ENCODE results near the gene GALP.
A peak's percentile ranks its signal among the peaks of the same experiment; 100 is the strongest.
"Not testable (repeated sequence)": the region's sequence is repeated elsewhere in the genome, so short reads cannot be mapped to it uniquely, and the experiment has no call there.

Gene GALP

DNA sequence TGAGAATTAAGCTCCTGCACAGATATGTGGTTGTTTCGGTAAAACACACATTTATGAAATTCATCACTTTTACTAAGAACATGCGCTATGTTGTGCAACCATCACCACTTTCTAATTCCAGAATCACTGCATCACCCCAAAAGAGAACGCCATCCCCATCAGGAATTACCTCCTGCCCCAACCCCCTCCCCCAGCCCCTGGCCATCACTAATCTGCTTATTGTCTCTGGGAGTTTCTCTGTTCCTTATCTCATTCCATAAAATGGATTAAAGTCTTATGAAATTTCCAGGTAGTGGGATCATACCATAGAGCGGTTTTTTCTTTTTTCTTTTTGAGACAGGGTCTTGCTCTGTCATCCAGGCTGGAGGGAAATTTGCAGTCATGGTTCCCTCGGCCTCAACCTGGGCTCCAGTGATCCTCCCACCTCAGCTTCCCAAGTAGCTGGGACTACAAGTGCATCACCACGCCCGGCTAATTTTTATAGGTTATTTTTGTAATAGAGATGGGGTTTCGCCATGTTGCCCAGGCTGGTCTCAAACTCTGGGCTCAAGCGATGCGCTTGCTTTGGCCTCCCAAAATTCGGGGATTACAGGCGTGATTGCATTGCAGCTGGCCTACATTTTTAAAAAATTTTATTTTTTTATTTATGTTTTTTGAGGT, 18.3 kb downstream of the GALP start:
- DNase-seq, result no peak

DNA sequence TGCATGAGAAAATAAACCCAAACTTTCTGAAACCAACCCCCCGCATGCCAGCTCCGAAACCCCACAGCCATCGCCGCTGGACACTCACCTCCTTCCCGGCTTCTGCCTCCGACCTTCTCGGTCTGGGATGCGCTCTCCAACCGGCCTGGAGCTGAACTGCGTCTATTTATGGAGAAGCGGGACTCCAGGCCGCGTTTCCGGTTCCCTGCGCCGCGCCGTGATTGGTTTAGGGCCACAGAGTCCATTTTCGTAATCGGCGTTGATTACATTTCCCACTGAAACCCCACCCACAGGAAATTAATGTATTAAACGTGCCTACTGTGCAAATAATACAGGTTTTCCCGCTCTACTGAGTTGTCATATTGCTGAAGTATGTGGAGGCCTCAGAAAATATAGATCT, 21.8 kb downstream of the GALP start, which contains the start of gene ZSCAN5B:
ZSCAN5B (minus strand) TSS at position 138 of the 400 bp plus-strand sequence. CDS start 4,731 bp downstream, outside the sequence.
- DNase-seq, result not testable (repeated sequence)

DNA sequence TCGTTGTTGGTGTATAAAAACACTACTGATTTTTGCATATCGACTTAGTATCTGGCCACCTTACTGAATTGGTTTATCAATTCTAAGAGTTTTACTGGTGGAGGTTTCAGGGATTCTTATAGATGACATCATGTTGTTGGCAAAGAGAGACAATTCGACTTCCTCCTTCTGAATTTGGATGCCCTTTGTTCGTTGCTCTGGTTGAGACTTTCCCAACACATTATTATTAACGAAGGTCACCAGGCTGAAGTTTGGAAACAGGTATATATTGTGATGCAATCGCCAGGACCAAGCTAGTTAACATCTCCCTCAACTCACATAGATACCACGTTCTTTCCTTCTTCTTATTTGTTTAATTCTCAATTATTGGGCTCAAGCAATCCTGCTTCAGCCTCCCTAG, 23.9 kb downstream of the GALP start:
- no peak for DNase-seq

DNA sequence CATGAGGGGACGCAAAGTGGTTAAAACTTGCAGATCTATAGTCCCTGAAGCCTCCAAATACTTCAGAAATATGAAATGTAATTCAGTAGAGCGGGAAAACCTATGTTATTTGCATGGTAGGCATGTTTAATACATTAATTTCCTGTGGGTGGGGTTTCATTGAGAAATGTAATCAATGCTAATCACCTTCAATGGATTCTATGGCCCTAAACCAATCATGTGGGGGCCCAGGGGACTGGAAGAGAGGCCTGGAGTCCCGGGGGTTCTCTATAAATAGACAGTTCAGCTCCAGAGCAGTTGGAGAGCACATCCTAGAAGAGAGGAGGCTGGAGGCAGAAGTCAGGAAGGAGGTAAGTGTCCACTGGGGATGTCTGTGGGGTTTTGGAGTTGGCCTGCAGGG, 26.2 kb downstream of the GALP start, which contains the start of gene ZSCAN5C:
ZSCAN5C (plus strand) TSS at position 301 of the 400 bp plus-strand sequence. CDS start 3,641 bp downstream, outside the sequence.
- no peak for DNase-seq

DNA sequence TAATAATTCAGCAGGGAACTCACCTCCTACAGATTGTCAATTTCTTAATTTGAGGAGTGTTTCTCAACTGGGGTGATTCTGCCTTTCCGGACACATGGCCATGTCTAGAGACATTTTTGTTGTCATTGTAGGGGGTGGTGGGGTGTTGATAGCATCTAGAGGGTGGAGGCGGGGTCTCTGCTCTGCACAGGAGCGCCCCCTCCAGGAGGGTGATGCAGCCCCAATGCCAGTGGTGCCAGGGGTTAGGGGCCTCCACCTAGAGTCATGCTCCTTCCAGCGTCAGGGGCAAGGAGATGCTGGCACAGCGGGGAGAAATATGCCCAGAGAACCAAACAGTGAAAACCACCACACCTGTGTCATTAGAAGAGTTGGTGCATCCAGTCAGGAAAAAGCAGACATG, 31.8 kb downstream of the GALP start:
- not testable (repeated sequence) for DNase-seq

DNA sequence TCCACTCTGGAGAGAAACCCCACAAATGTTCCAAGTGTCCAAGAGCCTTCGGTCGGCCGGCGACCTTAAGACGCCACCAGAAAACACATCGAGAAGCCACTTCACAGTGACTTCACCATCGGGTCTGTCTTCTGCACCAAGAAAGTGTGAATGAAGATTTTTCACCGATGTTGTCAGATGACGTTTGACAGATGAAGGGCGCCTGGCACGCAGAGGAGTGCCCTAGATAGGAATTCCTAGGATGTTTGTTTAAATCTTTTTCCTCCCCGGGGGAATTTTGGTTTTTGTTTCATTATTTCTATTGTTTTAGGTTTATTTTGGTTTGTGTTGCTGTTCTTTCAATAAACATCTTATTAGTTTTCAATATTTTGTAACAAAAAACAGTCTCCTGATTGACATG, 33.3 kb downstream of the GALP start:
- no peak for DNase-seq

DNA sequence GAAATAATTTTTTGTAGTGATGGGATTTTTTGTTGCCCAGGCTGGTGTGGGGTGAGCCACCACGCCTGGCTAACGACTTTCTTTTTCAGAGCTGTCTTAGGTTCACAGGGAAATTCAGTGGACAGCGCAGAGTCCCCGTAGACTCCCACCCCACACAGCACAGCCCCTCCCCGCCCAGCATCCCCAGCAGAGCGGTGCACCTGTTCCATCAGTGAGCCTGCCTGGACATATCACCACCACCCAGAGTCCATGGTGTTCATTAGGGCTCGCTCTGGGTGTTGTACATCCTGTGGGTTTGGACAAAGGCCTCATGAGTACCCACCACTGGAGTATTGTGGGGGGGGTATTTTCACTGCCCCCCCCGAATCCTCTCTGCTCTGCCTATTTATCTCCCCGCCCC, 34.2 kb downstream of the GALP start:
- not testable (repeated sequence) for DNase-seq

DNA sequence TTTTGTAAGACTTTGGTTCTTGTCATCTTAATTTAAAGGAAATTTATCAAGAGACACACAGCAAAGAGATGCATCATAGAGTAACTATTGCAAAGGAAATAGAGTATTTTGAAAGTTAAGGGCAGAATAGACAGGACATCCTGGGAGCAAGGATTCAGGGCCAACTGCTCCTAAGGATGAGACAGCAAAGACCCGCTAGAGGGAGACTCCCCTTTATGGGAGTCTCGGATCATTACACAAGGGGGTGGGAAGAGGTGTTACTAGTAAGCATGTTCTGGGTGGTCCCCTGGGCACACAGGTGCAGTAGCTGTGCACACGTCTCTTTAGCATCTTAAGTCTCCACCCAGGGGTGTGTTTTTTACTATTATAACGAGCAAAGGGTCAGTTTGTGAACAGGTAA, 35.9 kb downstream of the GALP start:
- no peak for DNase-seq

DNA sequence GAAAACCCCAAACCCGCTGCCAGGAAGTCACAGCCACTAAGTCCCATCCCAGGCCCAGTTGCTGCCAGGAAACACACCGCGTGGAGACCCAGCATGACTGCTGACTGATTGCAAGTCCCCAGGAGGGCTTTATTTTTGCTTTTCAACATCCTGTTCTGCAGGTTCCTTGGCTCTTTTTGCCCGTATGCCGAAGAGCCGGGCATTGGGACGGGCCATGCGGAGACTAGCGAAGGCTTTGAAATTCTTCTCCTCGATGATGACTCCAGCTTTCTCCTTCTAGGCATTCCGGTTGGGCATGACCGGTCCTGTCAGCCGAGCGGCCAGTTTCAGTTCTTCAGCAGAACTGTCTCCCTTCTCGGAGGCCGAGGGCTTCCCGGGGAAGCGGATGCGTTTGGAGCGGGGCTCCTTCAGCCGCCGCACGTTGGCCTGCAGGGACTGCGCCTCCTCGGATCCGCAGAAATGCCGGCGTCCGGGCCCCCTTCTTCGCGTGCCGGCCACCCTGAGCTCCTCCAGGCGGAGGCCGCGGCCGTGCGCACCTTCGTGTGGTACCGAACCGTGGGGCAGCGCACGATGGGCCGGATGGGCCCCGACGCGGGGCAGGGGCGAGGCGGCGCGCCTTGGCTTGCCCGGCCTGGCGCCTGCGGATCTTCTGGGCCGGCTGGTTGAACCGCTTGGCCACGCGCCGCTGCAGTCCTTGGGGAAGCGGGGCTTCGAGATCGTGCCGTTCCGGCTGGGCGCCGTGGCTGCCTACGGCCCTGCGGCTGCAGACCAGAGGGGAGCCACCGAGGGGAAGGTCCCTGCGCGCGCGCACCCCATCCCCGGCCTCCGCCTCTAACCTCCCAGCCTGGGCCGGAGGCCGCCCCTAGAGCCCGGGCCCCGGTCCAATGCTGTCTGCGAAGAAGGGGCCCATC, 41.5 kb downstream of the GALP start:
- peak; percentile 35 for DNase-seq

DNA sequence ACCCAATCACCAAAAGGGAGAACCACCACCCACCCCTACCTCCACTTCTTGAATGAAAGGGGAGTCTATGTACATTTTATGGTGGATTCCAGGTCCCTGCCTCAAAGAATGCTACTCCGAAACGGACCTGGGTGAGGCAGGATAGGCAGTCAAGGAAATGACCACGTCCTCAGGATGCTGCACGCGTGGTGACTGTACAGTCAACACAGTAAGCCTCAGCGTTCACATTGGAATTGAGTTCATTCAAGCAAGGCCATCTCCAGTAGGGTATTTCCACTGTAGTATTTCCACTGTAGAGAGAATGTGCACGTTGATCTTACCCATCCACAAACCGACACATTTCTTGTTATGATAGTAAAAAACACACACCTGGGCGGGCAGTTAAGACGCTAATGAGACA, 43.2 kb downstream of the GALP start:
- no peak for DNase-seq

DNA sequence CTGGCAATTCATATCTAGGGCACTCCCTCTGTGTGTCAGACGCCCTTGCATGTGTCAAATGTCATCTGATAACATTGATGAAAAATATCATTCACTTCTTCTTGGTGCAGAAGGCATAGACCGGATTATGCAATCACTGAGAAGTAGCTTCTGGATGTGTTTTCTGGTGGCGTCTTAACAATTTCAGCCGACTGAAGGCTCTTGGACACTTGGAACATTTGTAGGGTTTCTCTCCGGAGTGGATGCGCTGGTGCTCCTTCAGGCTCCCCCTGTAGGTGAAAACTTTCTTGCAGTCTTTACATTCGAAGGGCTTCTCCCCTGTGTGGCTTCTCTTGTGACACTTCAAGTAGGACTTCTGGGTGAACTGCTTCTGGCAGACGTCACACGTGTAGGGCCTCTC, 45.6 kb downstream of the GALP start:
- not testable (repeated sequence) for DNase-seq

DNA sequence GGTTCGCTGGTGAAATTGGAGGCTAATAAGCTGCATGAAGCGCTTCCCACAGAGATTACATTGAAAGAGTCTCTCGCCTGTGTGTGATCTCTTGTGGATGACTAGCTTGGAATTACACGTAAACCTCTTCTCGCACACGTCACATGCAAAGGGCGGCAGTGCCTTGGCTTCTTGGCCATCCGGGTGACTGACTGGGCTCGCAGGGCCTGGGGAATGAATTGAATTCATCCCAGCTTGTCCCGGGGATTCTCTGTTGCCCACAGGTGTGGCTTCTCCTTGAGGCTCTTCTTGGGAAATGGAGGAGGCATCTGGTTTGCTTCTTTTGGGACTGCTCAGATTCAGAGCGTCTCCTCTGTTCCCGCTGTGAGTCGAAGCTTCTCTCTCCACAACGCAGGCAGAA, 46.0 kb downstream of the GALP start:
- DNase-seq, result no peak

DNA sequence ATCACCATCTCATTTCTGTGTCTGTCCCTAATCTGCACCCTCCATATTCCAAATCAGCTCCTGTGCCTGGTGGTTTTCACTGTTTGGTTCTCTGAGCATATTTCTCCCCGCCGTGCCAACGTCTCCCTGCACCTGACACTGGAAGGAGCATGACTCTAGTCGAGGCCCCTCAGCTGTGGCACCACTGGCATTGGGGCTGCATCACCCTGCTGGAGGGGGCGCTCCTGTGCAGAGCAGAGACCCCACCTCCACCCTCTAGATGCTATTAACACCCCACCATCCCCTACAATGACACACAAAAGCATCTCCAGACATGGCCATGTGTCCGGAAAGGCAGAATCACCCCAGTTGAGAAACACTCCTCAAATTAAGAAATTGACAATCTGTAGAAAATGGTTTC, 47.1 kb downstream of the GALP start:
- DNase-seq, result no peak

DNA sequence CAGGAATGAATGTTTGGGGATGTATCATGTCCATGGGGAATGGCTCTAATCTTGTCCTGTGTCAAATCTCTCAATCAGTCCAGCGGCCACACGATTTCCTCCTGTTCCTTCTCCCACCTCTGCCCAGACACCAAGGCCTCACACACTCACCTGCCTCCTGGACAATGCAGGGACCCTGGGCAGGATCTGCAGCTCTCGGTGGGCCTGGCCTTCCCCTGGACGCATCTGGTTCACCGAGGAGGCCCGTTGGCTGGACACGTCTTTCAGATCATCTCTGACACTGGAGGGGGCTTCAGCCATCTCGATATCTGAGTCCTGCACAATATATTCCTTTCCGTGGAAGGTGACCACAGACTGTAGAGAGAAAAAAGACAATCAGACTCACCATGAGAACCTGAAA, 47.7 kb downstream of the GALP start:
- no peak for DNase-seq

Data from EL (cell line).